Jurkat, Clone E6-1 (cell line): Measurements from ENCODE around the gene PRXL2C.
"Not testable (repeated sequence)": the region's sequence is repeated elsewhere in the genome, so short reads cannot be mapped to it uniquely, and the experiment has no call there.

Experiments used
- DNase-seq: peaks from one replicate; pipeline ENCODE4 v3.0.0-alpha.2; 2011; ENCODE audit warnings: low read depth, low spot score
- H3K4me3 ChIP-seq: 2 replicates; pipeline ENCODE4 v1.5.1; 2011; ENCODE audit warnings: mild to moderate bottlenecking, low read length, control low read depth, moderate library complexity

Gene PRXL2C

GRCh38 chr9:96654450-96655197 is 493 bp downstream of the PRXL2C start:
- peak overlapping the region; percentile 62 for H3K4me3 ChIP-seq
- DNase-seq = peak; percentile 80

GRCh38 chr9:96651626-96652025 is 3.5 kb downstream of the PRXL2C start:
- H3K4me3 ChIP-seq = no peak overlapping the region
- peak; percentile 23 for DNase-seq

GRCh38 chr9:96649620-96650324 is 5.3 kb downstream of the PRXL2C start:
- no peak overlapping the region for H3K4me3 ChIP-seq
- no peak for DNase-seq

- H3K4me3 ChIP-seq = no peak overlapping the region
- no peak for DNase-seq
Measured at GRCh38 chr9:96646081-96646991, 8.8 kb downstream of the PRXL2C start.

GRCh38 chr9:96644137-96644536 is 11.0 kb downstream of the PRXL2C start:
- DNase-seq = no peak
- H3K4me3 ChIP-seq = no peak overlapping the region

- no peak overlapping the region for H3K4me3 ChIP-seq
- DNase-seq = no peak
Measured at GRCh38 chr9:96641514-96641913, 13.6 kb downstream of the PRXL2C start.

GRCh38 chr9:96638606-96639364 is 16.3 kb downstream of the PRXL2C start:
- H3K4me3 ChIP-seq = no peak overlapping the region
- no peak for DNase-seq

- no peak overlapping the region for H3K4me3 ChIP-seq
- DNase-seq = no peak
Measured at GRCh38 chr9:96636368-96636767, 18.7 kb downstream of the PRXL2C start.

- not testable (repeated sequence) for DNase-seq, H3K4me3 ChIP-seq
Measured at GRCh38 chr9:96633579-96633978, 21.5 kb downstream of the PRXL2C start.

GRCh38 chr9:96626912-96627311 is 28.2 kb downstream of the PRXL2C start:
- DNase-seq = no peak
- no peak overlapping the region for H3K4me3 ChIP-seq

GRCh38 chr9:96621618-96622017 is 33.5 kb downstream of the PRXL2C start:
- DNase-seq = no peak
- H3K4me3 ChIP-seq = no peak overlapping the region

- no peak overlapping the region for H3K4me3 ChIP-seq
- DNase-seq = no peak
Measured at GRCh38 chr9:96620832-96621269, 34.3 kb downstream of the PRXL2C start.

- no peak overlapping the region for H3K4me3 ChIP-seq
Measured at GRCh38 chr9:96620181-96620514, 35.0 kb downstream of the PRXL2C start.

GRCh38 chr9:96619491-96620180 is 35.5 kb downstream of the PRXL2C start, which contains the start of gene CDC14B:
Gene CDC14B (minus strand): TSS chr9:96619843. CDS start chr9:96619378, 465 bp downstream.
- no peak within 1 kb of the TSS for H3K4me3 ChIP-seq
- no peak for DNase-seq

More at GRCh38 chr9:96620181-96620514, 35.0 kb downstream of the PRXL2C start:
- no peak for DNase-seq

- H3K4me3 ChIP-seq = no peak overlapping the region
- DNase-seq = no peak
Measured at GRCh38 chr9:96619124-96619465, 36.0 kb downstream of the PRXL2C start.

- DNase-seq = no peak
- H3K4me3 ChIP-seq = no peak overlapping the region
Measured at GRCh38 chr9:96618209-96619123, 36.7 kb downstream of the PRXL2C start.

GRCh38 chr9:96617439-96618185 is 37.5 kb downstream of the PRXL2C start:
- DNase-seq = no peak
- H3K4me3 ChIP-seq = no peak overlapping the region
